SK-N-SH treated with all-trans-retinoic acid at 6 μM for 48 hours (cell line): ENCODE measurements around the gene EDARADD.
"Not testable (repeated sequence)": the region's sequence is repeated elsewhere in the genome, so short reads cannot be mapped to it uniquely, and the experiment has no call there.

Source experiments
- ATAC-seq: fragments of 200-7000 bp; cut with Tn5 transposase; 3 replicates; pipeline ENCODE4 v1.9.1; 2020; ENCODE audit warnings: mild to moderate bottlenecking, moderate library complexity
- CSDC2 ChIP-seq: fragments of 250-450 bp; sonication (Bioruptor Pico); IDR thresholded peaks from 2 replicates; pipeline ENCODE4 v1.5.0; 2020; ENCODE audit warnings: mild to moderate bottlenecking, moderate library complexity
- ESRRG ChIP-seq: fragments of 250-450 bp; sonication (Bioruptor Pico); IDR thresholded peaks from 2 replicates; pipeline ENCODE4 v1.6.1; 2021; ENCODE audit warnings: mild to moderate bottlenecking
- ISL1 ChIP-seq: fragments of 250-450 bp; sonication (Bioruptor Pico); IDR thresholded peaks from 2 replicates; pipeline ENCODE4 v2.1.2; 2022; ENCODE audit warnings: mild to moderate bottlenecking, moderate library complexity
- OSR1 ChIP-seq: fragments of 250-450 bp; sonication (Bioruptor Pico); IDR thresholded peaks from 2 replicates; pipeline ENCODE4 v1.8.0; 2022; ENCODE audit warnings: moderate library complexity, mild to moderate bottlenecking, inconsistent platforms
- PPARA ChIP-seq: fragments of 250-450 bp; sonication (Bioruptor Pico); IDR thresholded peaks from 2 replicates; pipeline ENCODE4 v1.5.0; 2020; ENCODE audit warnings: mild to moderate bottlenecking, borderline replicate concordance
- RARB ChIP-seq: fragments of 250-450 bp; sonication (Bioruptor Pico); IDR thresholded peaks from 2 replicates; pipeline ENCODE4 v1.8.0; 2021; ENCODE audit warnings: mild to moderate bottlenecking, moderate library complexity
- SNAI2 ChIP-seq: fragments of 250-450 bp; sonication (Bioruptor Pico); IDR thresholded peaks from 2 replicates; pipeline ENCODE4 v1.5.0; 2020; ENCODE audit warnings: mild to moderate bottlenecking, moderate library complexity
- TCF4 ChIP-seq: fragments of 250-450 bp; sonication (Bioruptor Pico); IDR thresholded peaks from 2 replicates; pipeline ENCODE4 v1.8.0; 2021; ENCODE audit warnings: mild to moderate bottlenecking, moderate library complexity, borderline replicate concordance
- TOX ChIP-seq: fragments of 250-450 bp; sonication (Bioruptor Pico); IDR thresholded peaks from 2 replicates; pipeline ENCODE4 v1.8.0; 2021; ENCODE audit warnings: mild to moderate bottlenecking, moderate library complexity, borderline replicate concordance
- ZC3H10 ChIP-seq: fragments of 250-450 bp; sonication (Bioruptor Pico); IDR thresholded peaks from 2 replicates; pipeline ENCODE4 v1.5.1; 2021; ENCODE audit warnings: mild to moderate bottlenecking, moderate library complexity
- ZFP3 ChIP-seq: fragments of 250-450 bp; sonication (Bioruptor Pico); IDR thresholded peaks from 2 replicates; pipeline ENCODE4 v1.5.0; 2020; ENCODE audit warnings: mild to moderate bottlenecking, moderate library complexity
- ZNF70 ChIP-seq: fragments of 450-650 bp; formaldehyde crosslinking; IDR thresholded peaks from 2 replicates; pipeline ENCODE4 v1.5.0; 2020; ENCODE audit warnings: mild to moderate bottlenecking, moderate library complexity
- ZNF8 ChIP-seq: fragments of 450-650 bp; formaldehyde crosslinking; IDR thresholded peaks from 2 replicates; pipeline ENCODE4 v1.5.0; 2020; ENCODE audit warnings: mild to moderate bottlenecking, moderate library complexity
- TF ChIP-seq, protein P1 (sequence below): fragments of 250-450 bp; sonication (Bioruptor Pico); IDR thresholded peaks from 2 replicates; pipeline ENCODE4 v1.5.1; 2020; ENCODE audit warnings: low read depth, mild to moderate bottlenecking, moderate library complexity
- TF ChIP-seq, protein P2 (sequence below): fragments of 250-450 bp; sonication (Bioruptor Pico); IDR thresholded peaks from 2 replicates; pipeline ENCODE4 v1.8.0; 2021; ENCODE audit warnings: low read depth, mild to moderate bottlenecking, moderate library complexity, borderline replicate concordance
- TF ChIP-seq, protein P3 (sequence below): fragments of 250-450 bp; sonication (Bioruptor Pico); IDR thresholded peaks from 2 replicates; pipeline ENCODE4 v1.5.1; 2021; ENCODE audit warnings: mild to moderate bottlenecking, moderate library complexity
- TF ChIP-seq, protein P4 (sequence below): fragments of 250-450 bp; sonication (Bioruptor Pico); IDR thresholded peaks from 2 replicates; pipeline ENCODE4 v1.5.0; 2020; ENCODE audit warnings: mild to moderate bottlenecking, moderate library complexity

Gene EDARADD

DNA sequence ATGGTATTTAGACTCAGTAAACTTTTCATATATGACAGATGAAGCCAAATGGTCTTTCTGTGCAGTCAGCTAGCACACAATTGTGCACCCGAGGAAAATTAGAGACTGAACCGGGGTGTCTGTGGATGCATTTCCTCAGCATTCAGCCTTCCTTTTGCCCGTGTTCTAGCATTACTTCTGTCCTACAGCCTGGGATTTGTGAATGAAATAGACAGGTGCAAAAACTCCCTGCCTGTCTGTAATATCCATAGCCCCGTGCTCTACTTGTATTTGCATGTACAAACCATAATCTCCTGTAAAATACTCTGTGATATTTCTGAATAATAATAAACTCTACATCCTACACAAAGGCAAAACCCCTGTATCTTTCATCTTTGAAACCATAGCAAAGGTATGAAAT, 64.9 kb downstream of the EDARADD start:
- TF ChIP-seq ZNF70 (CRISPR knock-in tag) (no peak), SNAI2 (no peak), RARB (CRISPR knock-in tag) (no peak), PPARA (CRISPR knock-in tag) (no peak), ZFP3 (CRISPR knock-in tag) (no peak), ZC3H10 (CRISPR knock-in tag) (no peak), OSR1 (no peak), ZNF8 (CRISPR knock-in tag) (no peak)
- TF ChIP-seq, protein P1, sequence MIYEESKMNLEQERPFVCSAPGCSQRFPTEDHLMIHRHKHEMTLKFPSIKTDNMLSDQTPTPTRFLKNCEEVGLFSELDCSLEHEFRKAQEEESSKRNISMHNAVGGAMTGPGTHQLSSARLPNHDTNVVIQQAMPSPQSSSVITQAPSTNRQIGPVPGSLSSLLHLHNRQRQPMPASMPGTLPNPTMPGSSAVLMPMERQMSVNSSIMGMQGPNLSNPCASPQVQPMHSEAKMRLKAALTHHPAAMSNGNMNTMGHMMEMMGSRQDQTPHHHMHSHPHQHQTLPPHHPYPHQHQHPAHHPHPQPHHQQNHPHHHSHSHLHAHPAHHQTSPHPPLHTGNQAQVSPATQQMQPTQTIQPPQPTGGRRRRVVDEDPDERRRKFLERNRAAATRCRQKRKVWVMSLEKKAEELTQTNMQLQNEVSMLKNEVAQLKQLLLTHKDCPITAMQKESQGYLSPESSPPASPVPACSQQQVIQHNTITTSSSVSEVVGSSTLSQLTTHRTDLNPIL, result no peak
- TF ChIP-seq, protein P2, sequence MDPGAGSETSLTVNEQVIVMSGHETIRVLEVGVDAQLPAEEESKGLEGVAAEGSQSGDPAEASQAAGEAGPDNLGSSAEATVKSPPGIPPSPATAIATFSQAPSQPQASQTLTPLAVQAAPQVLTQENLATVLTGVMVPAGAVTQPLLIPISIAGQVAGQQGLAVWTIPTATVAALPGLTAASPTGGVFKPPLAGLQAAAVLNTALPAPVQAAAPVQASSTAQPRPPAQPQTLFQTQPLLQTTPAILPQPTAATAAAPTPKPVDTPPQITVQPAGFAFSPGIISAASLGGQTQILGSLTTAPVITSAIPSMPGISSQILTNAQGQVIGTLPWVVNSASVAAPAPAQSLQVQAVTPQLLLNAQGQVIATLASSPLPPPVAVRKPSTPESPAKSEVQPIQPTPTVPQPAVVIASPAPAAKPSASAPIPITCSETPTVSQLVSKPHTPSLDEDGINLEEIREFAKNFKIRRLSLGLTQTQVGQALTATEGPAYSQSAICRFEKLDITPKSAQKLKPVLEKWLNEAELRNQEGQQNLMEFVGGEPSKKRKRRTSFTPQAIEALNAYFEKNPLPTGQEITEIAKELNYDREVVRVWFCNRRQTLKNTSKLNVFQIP, result no peak
- TF ChIP-seq, protein P3, sequence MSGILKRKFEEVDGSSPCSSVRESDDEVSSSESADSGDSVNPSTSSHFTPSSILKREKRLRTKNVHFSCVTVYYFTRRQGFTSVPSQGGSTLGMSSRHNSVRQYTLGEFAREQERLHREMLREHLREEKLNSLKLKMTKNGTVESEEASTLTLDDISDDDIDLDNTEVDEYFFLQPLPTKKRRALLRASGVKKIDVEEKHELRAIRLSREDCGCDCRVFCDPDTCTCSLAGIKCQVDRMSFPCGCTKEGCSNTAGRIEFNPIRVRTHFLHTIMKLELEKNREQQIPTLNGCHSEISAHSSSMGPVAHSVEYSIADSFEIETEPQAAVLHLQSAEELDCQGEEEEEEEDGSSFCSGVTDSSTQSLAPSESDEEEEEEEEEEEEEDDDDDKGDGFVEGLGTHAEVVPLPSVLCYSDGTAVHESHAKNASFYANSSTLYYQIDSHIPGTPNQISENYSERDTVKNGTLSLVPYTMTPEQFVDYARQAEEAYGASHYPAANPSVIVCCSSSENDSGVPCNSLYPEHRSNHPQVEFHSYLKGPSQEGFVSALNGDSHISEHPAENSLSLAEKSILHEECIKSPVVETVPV, result no peak
- ATAC-seq, result no peak

DNA sequence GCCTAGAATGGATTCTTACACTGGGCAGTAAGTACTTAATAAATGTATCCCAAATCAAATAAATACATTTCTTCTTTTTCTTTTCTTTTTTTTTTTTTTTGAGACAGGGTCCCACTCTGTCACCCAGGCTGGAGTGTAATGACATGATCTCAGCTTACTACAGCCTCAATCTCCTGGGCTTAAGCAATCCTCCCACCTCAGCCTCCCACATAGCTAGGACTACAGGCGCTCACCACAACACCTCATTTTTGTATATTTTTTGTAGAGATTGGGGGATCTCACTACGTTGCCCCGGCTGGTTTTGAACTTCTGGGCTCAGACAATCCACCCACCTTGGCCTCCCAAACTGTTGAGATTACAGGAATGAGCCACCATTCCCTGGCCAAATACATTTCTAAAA, 66.0 kb downstream of the EDARADD start:
- TF ChIP-seq OSR1 (no peak), RARB (CRISPR knock-in tag) (no peak)
- TF ChIP-seq, protein P3, result no peak
- TF ChIP-seq, protein P4, sequence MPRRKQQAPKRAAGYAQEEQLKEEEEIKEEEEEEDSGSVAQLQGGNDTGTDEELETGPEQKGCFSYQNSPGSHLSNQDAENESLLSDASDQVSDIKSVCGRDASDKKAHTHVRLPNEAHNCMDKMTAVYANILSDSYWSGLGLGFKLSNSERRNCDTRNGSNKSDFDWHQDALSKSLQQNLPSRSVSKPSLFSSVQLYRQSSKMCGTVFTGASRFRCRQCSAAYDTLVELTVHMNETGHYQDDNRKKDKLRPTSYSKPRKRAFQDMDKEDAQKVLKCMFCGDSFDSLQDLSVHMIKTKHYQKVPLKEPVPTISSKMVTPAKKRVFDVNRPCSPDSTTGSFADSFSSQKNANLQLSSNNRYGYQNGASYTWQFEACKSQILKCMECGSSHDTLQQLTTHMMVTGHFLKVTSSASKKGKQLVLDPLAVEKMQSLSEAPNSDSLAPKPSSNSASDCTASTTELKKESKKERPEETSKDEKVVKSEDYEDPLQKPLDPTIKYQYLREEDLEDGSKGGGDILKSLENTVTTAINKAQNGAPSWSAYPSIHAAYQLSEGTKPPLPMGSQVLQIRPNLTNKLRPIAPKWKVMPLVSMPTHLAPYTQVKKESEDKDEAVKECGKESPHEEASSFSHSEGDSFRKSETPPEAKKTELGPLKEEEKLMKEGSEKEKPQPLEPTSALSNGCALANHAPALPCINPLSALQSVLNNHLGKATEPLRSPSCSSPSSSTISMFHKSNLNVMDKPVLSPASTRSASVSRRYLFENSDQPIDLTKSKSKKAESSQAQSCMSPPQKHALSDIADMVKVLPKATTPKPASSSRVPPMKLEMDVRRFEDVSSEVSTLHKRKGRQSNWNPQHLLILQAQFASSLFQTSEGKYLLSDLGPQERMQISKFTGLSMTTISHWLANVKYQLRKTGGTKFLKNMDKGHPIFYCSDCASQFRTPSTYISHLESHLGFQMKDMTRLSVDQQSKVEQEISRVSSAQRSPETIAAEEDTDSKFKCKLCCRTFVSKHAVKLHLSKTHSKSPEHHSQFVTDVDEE (CRISPR knock-in tag), result no peak
- no peak for ATAC-seq

DNA sequence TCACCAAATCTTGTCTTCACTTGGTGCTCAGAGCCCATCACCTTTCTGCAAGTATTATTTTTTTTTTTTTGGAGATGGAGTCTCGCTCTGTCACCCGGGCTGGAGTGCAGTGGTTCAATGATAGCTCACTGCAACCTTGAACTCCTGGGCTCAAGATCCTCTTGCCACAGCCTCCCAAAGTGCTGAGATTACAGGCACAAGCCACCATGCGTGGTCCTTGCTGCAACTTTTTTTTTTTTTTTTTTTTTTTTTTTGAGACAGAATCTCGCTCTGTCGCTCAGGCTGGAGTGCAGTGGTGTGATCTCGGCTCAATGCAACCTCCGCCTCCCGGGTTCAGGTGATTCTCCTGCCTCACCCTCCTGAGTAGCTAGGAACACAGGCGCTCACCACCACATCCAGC, 70.1 kb downstream of the EDARADD start:
- not testable (repeated sequence) for ATAC-seq

DNA sequence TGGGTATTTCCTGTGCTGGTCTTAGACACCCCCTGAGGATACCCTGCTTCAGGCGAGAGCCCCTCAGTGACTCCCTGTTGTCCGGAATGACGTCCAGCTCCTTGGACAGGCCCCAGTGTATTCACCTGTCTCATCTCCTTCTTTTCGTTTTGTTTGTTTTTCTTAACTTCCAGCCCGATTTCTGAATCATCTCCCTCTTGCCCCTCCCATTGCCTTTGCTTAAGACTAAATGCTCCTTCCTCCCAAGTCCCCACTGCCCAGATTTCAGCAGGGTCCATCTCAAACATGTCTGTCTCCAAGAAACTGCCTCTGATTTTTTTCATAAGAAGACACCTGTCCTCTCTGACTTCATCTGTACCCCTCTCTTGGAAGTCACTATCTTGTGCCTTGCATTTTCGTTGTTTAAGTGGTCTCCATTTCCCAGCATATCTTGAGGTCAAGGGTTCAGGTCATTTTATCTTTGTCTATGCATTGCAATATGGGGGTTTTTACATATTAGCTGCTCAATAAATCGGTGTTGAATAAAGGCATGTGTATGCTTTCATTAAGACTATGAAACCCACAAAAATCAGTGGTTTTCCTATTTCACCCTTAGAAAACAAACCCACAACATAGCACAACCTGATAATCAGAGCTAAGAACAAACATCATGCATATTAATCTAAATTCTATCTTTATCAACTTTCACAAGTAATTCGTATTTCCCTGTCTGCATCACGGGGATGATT, 71.3 kb downstream of the EDARADD start:
- ATAC-seq, result no peak
- TF ChIP-seq ISL1 (CRISPR knock-in tag) (no peak), CSDC2 (CRISPR knock-in tag) (no peak), ESRRG (CRISPR knock-in tag) (no peak), TCF4 (no peak), TOX (CRISPR knock-in tag) (no peak)
- TF ChIP-seq, protein P2, result no peak
